T-cell (primary cell): ENCODE data around the gene EBP. TPM values are rescaled to one million over a fixed set of nuclear protein-coding genes. Genes with fewer than 3 reads are reported as not detected.

Experiments
- ATAC-seq, 4 experiments: fragments of 200-7000 bp in 3 of 4; fragments of 150-1000 bp in 1 of 4; cut with Tn5 transposase; replicated peaks in 1 of 4; 1 replicate in 3 of 4; 2 replicates in 1 of 4; pipeline ENCODE4 v1.10.0; 2021; ENCODE audit warnings: moderate library complexity in 3 of 4, mild to moderate bottlenecking in 2 of 4, moderate number of reproducible peaks in 1 of 4
- CTCF ChIA-PET, 2 donors: fragments of 300-600 bp; sonication (Branson Sonifier 250); formaldehyde crosslinking; loops; one replicate each; lab custom pipeline; 2022; ENCODE audit warnings: antibody characterized with exemption in 2 of 2; lab: Charles Lee
- POLR2A ChIA-PET, 2 donors: fragments of 300-600 bp; sonication (Branson Sonifier 250); formaldehyde crosslinking; loops; one replicate each; lab custom pipeline; 2022; ENCODE audit warnings: antibody characterized with exemption in 2 of 2; lab: Charles Lee
- DNase-seq, 35 experiments: peaks; one replicate each; pipeline versions ENCODE4 v3.0.0 to v3.0.0-alpha.2; 2013 to 2023
- H3K27ac ChIP-seq: one replicate; pipeline ENCODE4 v1.5.1; 2013; ENCODE audit warnings: low read length
- H3K27me3 ChIP-seq, 2 experiments: replicated peaks in 1 of 2; 1 replicate in 1 of 2; 2 replicates in 1 of 2; pipeline versions ENCODE4 v1.6.1 to v1.7.0; 2013; ENCODE audit warnings: low read length in 1 of 2, mixed read lengths in 1 of 2; ENCODE audit not compliant: control insufficient read depth in 2 of 2, insufficient read depth in 2 of 2; ENCODE audit errors: extremely low read depth in 1 of 2
- H3K36me3 ChIP-seq, 2 donors: 1 replicate in 1 of 2; 2 replicates in 1 of 2; pipeline versions ENCODE4 v1.6.1 to v1.7.0; 2013; ENCODE audit warnings: low read length in 1 of 2; ENCODE audit not compliant: control insufficient read depth in 2 of 2, insufficient read depth in 1 of 2; ENCODE audit errors: extremely low read depth in 1 of 2
- H3K4me1 ChIP-seq, 2 experiments: 1 replicate in 1 of 2; 2 replicates in 1 of 2; pipeline versions ENCODE4 v1.6.1 to v1.7.0; 2013; ENCODE audit warnings: low read length in 2 of 2, mixed read lengths in 1 of 2; ENCODE audit not compliant: insufficient read depth in 2 of 2, control insufficient read depth in 1 of 2; ENCODE audit errors: extremely low read depth in 1 of 2
- H3K4me3 ChIP-seq, 2 donors: 1 replicate in 1 of 2; 2 replicates in 1 of 2; pipeline versions ENCODE4 v1.5.1 to v1.7.0; 2013; ENCODE audit warnings: mild to moderate bottlenecking in 2 of 2, low read length in 1 of 2, moderate library complexity in 1 of 2; ENCODE audit not compliant: control insufficient read depth in 1 of 2; ENCODE audit errors: extremely low read depth in 1 of 2
- H3K9me3 ChIP-seq: 2 replicates; pipeline ENCODE4 v1.7.0; 2013
- H3K27ac Mint-ChIP-seq, 2 donors: one replicate each; pipeline ENCODE4 v1.8.0; 2020 to 2021; ENCODE audit warnings: mild to moderate bottlenecking in 2 of 2, mixed read lengths in 2 of 2
- H3K27me3 Mint-ChIP-seq, 2 donors: one replicate each; pipeline ENCODE4 v1.8.0; 2021 to 2022; ENCODE audit warnings: mixed read lengths in 2 of 2
- H3K36me3 Mint-ChIP-seq: one replicate; pipeline ENCODE4 v1.8.0; 2021; ENCODE audit warnings: mixed read lengths
- H3K4me1 Mint-ChIP-seq, 3 donors: one replicate each; pipeline ENCODE4 v1.8.0; 2020 to 2022; ENCODE audit warnings: mixed read lengths in 3 of 3, mild to moderate bottlenecking in 1 of 3
- H3K4me3 Mint-ChIP-seq, 3 donors: one replicate each; pipeline ENCODE4 v1.8.0; 2020 to 2022; ENCODE audit warnings: mild to moderate bottlenecking in 3 of 3, mixed read lengths in 3 of 3, moderate library complexity in 3 of 3
- H3K9me3 Mint-ChIP-seq, 3 donors: one replicate each; pipeline ENCODE4 v1.8.0; 2020 to 2022; ENCODE audit warnings: mixed read lengths in 3 of 3
- WGBS: methylation state at CpG from one replicate; pipeline ENCODE4 v1.1.5; 2013; ENCODE audit warnings: missing lambda C conversion rate; ENCODE audit not compliant: insufficient coverage; 5-methylcytosine and 5-hydroxymethylcytosine counted together
- total RNA-seq, 35 experiments: library from RNA in 6 of 35; stranded (reverse) in 6 of 35; fragments of 120-200 nt in 1 of 35; gene quantifications; one replicate each; pipeline versions ENCODE4 v1.2.1 to v1.2.4 and lab custom pipeline; 2013 to 2026

EBP gene
- total RNA-seq, 5 donors from 2014 or later (not counting 1 experiment from before 2014, with no cell fraction given), result 41.1 to 60.4 (median 46.1) TPM

GRCh38 chrX:48509619-48510018, 12.0 kb upstream of the EBP start:
- Mint-ChIP-seq H3K27me3 (no peaks in the 10 kb centered on the region), H3K36me3 (peaks cover 10% of the 10 kb centered on the region), H3K4me3 (peak overlapping the region; percentile 86 to 90 (median 88)), H3K4me1 (peaks cover 10 to 32% (median 26%) of the 10 kb centered on the region in 3 donors), H3K27ac (peak overlapping the region; percentile 83 to 85), H3K9me3 (no peaks in the 10 kb centered on the region)
- Histone ChIP-seq H3K27ac (no peak overlapping the region), H3K4me3 (peak overlapping the region; percentile 53 to 73), H3K27me3 (no peaks in the 10 kb centered on the region), H3K9me3 (no peaks in the 10 kb centered on the region), H3K36me3 (peaks cover 0 to 8% of the 10 kb centered on the region in 2 donors), H3K4me1 (peaks cover 0 to 22% of the 10 kb centered on the region in 2 experiments)
- peak in 1 of 4 experiments; percentile 1 for ATAC-seq
- DNase-seq, result no peak
- POLR2A ChIA-PET, result no interaction called here
- WGBS, result 88% methylated on average over 7 of the region's 11 CpGs
- CTCF ChIA-PET, result no interaction called here

- H3K36me3 Mint-ChIP-seq, result peaks cover 15% of the 10 kb centered on the region
- no peak overlapping the region for H3K27ac ChIP-seq
- peak overlapping the region in 1 of 3 donors; percentile 39 for H3K4me3 Mint-ChIP-seq
- H3K4me3 ChIP-seq, result no peak overlapping the region
- WGBS, result 100% methylated on average over 3 of the region's 4 CpGs
- H3K36me3 ChIP-seq, result peaks cover 0 to 10% of the 10 kb centered on the region in 2 donors
- no peak for DNase-seq
- no peak overlapping the region for H3K27ac Mint-ChIP-seq
- no peaks in the 10 kb centered on the region for H3K27me3 ChIP-seq
- H3K27me3 Mint-ChIP-seq, result no peaks in the 10 kb centered on the region
- peaks cover 0 to 22% of the 10 kb centered on the region in 2 experiments for H3K4me1 ChIP-seq
- ATAC-seq, result no peak
- H3K9me3 Mint-ChIP-seq, result no peaks in the 10 kb centered on the region
- POLR2A ChIA-PET, result no interaction called here
- no peaks in the 10 kb centered on the region for H3K9me3 ChIP-seq
- H3K4me1 Mint-ChIP-seq, result peaks cover 10 to 35% (median 26%) of the 10 kb centered on the region in 3 donors
- CTCF ChIA-PET, result no interaction called here
Measured at GRCh38 chrX:48511560-48511959, 10.0 kb upstream of the EBP start.

GRCh38 chrX:48512371-48512935, 9.2 kb upstream of the EBP start:
- peaks cover 0 to 10% of the 10 kb centered on the region in 2 donors for H3K36me3 ChIP-seq
- H3K27me3 ChIP-seq, result no peaks in the 10 kb centered on the region
- 100% methylated on average over 1 of the region's 20 CpGs for WGBS
- POLR2A ChIA-PET, result no interaction called here
- peaks cover 15 to 39% (median 31%) of the 10 kb centered on the region in 3 donors for H3K4me1 Mint-ChIP-seq
- no peaks in the 10 kb centered on the region for H3K9me3 ChIP-seq
- H3K4me1 ChIP-seq, result peaks cover 0 to 28% of the 10 kb centered on the region in 2 experiments
- H3K27ac ChIP-seq, result no peak overlapping the region
- H3K27ac Mint-ChIP-seq, result no peak overlapping the region
- CTCF ChIA-PET, result no interaction called here
- H3K27me3 Mint-ChIP-seq, result no peaks in the 10 kb centered on the region
- no peaks in the 10 kb centered on the region for H3K9me3 Mint-ChIP-seq
- H3K4me3 Mint-ChIP-seq, result no peak overlapping the region
- DNase-seq (no peak), ATAC-seq (no peak)
- H3K36me3 Mint-ChIP-seq, result peaks cover 15% of the 10 kb centered on the region
- no peak overlapping the region for H3K4me3 ChIP-seq

GRCh38 chrX:48513670-48514069, 7.9 kb upstream of the EBP start:
- H3K9me3 ChIP-seq, result no peaks in the 10 kb centered on the region
- DNase-seq, result no peak
- no peak overlapping the region for H3K27ac ChIP-seq
- ChIA-PET POLR2A (interaction anchor here in 1 of 2 donors (0.6 kb wide), 1 partner anchor 60 kb away, joined by 5 read pairs; no protein-coding TSS in a partner anchor), CTCF (no interaction called here)
- no peak overlapping the region for H3K4me3 ChIP-seq
- Mint-ChIP-seq H3K27ac (no peak overlapping the region), H3K36me3 (peaks cover 15% of the 10 kb centered on the region), H3K4me1 (peaks cover 11 to 35% (median 26%) of the 10 kb centered on the region in 3 donors), H3K4me3 (no peak overlapping the region), H3K9me3 (no peaks in the 10 kb centered on the region), H3K27me3 (no peaks in the 10 kb centered on the region)
- H3K27me3 ChIP-seq, result no peaks in the 10 kb centered on the region
- no peak for ATAC-seq
- 100% methylated on average over 1 of the region's 4 CpGs for WGBS
- H3K4me1 ChIP-seq, result peaks cover 0 to 20% of the 10 kb centered on the region in 2 experiments
- peaks cover 0 to 10% of the 10 kb centered on the region in 2 donors for H3K36me3 ChIP-seq

- ChIA-PET POLR2A (no interaction called here), CTCF (no interaction called here)
- H3K4me3 ChIP-seq, result no peak overlapping the region
- no peak overlapping the region for H3K27ac ChIP-seq
- ATAC-seq (no peak), DNase-seq (no peak)
- Mint-ChIP-seq H3K27ac (no peak overlapping the region), H3K36me3 (peaks cover 15% of the 10 kb centered on the region), H3K4me3 (no peak overlapping the region), H3K27me3 (no peaks in the 10 kb centered on the region), H3K9me3 (no peaks in the 10 kb centered on the region), H3K4me1 (peaks cover 12 to 36% (median 25%) of the 10 kb centered on the region in 3 donors)
- peaks cover 0 to 17% of the 10 kb centered on the region in 2 experiments for H3K4me1 ChIP-seq
- peaks cover 0 to 10% of the 10 kb centered on the region in 2 donors for H3K36me3 ChIP-seq
- H3K9me3 ChIP-seq, result no peaks in the 10 kb centered on the region
- WGBS, result 100% methylated on average over 1 of the region's 16 CpGs
- no peaks in the 10 kb centered on the region for H3K27me3 ChIP-seq
Measured at GRCh38 chrX:48514126-48514806, 7.3 kb upstream of the EBP start.

DNA sequence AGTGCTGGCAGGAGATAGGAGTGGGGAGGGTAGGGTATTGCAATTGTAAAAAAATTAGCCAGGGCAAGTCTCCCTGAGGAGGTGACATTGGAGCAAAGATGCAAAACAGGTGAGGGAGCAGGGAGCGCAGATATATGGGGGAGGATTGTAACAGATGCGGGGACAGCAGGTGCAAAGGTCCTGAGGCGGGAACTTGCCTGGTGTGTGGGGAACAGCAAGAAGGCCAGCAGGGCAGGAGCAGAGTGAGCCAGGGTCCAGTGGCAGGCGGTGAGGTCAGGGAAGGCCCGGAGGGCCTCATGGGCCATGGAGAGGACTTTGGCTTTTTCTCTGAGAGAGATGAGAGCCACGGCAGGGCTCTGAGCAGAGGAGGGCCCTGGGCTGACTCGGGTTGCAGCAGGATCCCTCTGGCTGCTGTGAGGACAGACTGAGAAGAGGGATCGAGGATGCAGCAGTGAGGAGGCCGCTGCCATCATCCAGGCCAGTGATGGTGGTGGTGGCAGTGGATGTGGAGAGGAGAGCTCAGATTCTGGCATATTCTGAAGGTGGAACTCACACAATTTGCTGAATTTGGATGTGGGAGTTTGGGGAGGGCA, 6.6 kb upstream of the EBP start:
- H3K4me3 ChIP-seq, result no peak overlapping the region
- no peaks in the 10 kb centered on the region for H3K9me3 Mint-ChIP-seq
- no peaks in the 10 kb centered on the region for H3K27me3 Mint-ChIP-seq
- CTCF ChIA-PET, result no interaction called here
- peaks cover 0 to 10% of the 10 kb centered on the region in 2 donors for H3K36me3 ChIP-seq
- POLR2A ChIA-PET, result no interaction called here
- peaks cover 0 to 15% of the 10 kb centered on the region in 2 experiments for H3K4me1 ChIP-seq
- no peak overlapping the region for H3K4me3 Mint-ChIP-seq
- peaks cover 15% of the 10 kb centered on the region for H3K36me3 Mint-ChIP-seq
- H3K27ac Mint-ChIP-seq, result no peak overlapping the region
- no peak for DNase-seq
- H3K4me1 Mint-ChIP-seq, result peaks cover 9 to 36% (median 18%) of the 10 kb centered on the region in 3 donors
- no peak for ATAC-seq
- WGBS, result 100% methylated on average over 7 of the region's 9 CpGs
- no peaks in the 10 kb centered on the region for H3K9me3 ChIP-seq
- no peak overlapping the region for H3K27ac ChIP-seq
- H3K27me3 ChIP-seq, result no peaks in the 10 kb centered on the region
